HG02884 (cell line): ENCODE measurements around the gene SEC24D.

Experiments
- ATAC-seq: cut with Tn5 transposase; IDR thresholded peaks from one replicate; pipeline ENCODE4 v1.9.1; 2021; ENCODE audit warnings: mild to moderate bottlenecking, moderate library complexity; ENCODE audit not compliant: unreplicated experiment

The SEC24D gene

DNA sequence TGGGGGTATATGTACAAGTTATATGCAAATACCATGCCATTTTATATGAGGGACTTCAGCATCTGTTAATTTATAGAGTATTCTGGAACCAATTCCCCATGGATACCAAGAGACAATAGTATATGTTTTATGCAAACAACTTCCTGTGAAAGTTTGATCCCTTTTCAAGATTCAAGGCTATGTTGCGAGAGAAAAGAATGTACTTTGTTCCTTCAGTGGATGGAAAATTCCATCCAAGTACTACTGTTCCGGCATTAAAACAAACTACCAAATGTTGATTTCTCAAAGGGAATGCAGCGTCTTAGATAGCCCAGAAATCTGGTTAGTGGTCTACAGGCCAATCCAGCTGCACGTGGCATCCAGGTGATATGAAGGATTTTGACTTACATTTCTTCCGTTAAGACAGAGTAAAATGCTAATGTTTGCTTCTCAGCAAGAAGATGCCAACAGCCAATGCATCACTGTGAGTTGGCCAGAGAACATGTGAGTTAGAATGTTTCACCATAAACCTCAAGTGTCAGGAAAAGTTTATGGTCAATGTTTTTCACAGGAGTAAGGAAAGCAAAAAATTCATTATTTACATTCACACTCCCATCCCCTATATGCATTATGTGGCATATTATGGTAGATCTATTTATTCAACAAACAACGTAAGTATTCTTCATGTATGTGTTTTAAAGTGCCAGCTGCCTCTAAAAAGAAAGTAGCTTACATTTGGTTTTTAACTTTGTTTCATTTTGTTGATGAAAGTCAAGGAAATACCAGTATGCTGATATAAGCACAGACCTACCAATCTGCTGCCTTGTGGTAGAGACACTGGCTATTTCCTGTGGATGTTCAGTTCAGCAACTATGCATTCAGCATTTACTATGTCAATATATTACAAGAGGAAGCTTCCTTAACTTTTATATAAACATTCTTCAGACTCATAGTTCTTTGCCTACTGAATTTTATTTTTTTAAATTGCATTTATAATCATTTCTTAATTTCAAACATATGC, 106.3 kb downstream of the SEC24D start:
- no peak for ATAC-seq

DNA sequence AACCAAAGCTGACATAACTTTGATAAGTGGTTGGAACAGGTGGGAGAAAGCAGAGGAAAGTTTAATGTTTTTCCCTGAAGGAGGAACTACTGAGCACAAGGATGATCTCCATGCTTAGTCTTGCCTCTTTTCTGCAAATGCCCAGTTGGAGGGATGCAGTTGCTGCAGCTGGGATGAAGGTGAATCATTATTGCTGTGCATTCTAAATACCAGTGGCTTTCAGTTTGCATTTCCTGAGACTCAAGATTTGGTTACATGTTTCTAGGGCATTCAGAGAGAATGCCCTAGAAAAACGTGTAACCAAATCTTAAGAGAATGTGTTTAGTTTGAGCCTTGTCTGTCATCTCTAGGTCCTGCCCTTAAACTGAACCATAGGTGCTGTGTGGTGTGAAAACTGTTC, 108.6 kb downstream of the SEC24D start:
- no peak for ATAC-seq

DNA sequence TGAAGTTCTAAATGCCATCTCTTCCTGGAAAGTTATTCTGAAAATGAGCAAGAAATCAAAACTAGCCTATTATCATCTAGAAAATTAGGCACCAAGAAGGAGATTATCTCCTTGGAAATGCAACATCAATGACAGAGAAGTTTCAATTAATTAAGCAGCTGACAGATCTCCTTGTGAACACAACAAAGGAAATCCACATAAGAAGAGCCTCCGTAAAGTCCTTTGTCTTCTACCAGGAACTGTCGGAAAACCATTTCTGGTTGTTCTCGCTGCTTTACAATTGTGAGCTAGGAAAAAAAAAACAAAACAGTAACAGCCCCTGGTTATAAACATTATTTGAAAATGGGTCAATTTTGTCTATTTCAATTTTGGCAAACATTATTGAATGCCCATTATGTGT, 112.6 kb downstream of the SEC24D start:
- ATAC-seq = no peak

DNA sequence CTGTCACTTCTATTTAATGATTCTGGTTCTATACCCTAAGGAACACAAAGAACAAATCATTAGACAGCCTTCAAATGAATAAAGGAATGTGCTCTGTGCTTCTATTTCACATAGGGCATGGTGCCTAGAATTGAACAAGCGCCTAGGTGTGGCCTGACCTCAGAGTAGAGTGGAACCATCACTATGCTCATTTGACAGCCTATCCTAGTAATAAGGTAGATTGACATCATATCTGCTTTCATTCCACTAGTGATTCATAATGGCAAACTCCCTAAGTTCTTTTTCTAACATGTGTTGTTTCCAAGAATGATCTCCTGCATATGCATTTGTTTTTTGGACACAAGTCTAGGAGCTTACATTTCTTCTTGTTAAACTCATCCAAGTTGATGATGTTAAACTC, 114.2 kb downstream of the SEC24D start:
- ATAC-seq = no peak

DNA sequence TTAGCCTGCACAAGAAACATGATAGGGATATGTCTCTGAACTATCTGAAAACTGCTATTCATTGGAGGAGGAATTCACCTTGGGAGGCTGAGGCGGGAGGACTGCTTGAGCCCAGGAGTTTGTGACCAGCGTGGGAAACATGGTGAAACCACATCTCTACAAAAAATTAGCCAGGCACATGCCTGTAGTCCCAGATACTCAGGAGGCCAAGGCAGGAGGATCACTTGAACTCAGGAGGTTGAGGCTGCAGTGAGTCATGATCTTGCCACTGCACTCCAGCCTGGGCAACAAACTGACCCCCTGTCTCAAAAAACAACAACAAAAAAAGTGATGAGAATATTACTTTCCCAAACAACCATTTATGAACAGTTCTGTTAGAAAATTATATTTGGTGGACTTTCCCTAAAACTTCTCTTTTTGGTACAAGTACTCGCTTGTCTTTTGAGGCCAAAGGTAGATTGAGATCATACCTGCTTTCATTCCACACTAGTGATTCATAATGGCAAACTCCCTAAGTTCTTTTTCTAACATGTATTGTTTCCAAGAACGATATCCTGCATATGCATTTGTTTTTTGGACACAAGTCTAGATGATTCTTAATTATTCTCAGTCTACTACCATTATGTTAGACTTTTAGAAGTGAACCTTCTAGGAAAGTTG, 117.3 kb downstream of the SEC24D start:
- ATAC-seq = no peak

DNA sequence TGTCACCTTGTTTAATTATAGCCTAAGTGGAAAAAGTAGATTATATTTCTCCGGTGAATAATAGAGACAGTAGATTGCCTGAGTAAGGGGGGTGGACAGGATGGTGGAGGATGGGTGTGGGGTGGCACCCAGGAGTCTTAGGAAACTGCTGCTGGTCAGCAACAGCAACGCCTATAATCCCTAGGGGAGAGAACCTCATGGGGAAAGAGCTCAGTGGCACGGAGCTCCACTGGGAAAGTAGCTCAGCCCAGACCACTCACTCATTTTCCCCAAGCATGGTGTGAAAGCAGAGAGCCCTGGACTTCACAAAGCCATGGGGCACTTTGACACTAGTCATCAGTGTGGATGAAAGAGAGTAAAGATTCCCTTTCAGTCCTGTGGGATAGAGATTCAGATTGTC, 119.6 kb downstream of the SEC24D start:
- no peak for ATAC-seq

DNA sequence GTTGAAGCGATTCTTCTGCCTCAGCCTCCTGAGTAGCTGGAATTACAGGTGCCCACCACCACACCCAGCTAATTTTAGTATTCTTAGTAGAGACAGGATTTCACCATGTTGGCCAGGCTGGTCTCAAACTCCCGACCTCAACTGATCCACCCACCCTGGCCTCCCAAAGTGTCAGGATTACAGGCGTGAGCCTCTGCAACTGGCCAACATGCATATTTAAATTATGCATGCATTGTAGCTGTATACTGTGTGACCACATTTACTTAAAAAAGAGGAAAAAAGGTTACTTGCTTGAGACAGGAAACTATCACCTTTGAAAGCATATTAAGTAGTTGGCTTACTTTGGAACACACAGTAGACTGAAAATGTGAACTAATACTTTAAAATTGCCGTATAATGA, 121.2 kb downstream of the SEC24D start:
- no peak for ATAC-seq

DNA sequence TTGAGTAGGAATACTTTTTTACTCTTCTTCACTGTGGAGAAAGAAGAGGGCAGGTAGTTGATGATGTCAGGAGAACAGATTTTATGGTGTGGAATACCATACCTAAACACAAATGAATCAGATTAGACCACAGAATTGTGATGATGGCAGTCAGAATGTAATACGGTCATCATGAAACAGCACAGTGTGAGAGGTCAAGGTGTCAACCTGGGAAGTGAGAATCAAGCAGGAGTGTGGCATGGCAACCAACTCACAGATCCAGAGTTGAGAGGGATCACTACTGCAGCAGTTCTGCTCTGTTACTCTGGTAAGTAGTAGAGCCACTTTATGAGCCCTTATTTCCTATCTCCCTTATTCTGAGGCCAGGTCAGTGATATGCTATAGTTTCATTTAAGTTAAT, 123.1 kb downstream of the SEC24D start:
- ATAC-seq = no peak

DNA sequence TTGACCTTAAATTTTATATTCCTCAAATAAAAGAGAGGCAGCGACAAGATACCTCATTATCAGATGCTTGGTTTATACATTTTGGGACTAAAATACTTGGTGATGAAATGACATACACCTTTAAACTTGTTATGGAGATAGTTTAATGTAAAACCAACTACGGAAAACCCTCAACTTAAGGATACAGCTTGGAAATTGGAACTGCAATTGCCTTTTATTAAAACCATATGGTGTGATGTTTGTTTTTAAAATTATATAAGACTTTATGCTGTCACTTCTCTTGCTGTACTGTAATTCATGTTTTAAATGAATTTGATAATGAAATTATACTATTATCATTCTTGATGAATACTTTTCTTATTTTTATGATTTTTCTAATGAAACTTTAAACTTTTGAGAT, 124.9 kb downstream of the SEC24D start:
- no peak for ATAC-seq

DNA sequence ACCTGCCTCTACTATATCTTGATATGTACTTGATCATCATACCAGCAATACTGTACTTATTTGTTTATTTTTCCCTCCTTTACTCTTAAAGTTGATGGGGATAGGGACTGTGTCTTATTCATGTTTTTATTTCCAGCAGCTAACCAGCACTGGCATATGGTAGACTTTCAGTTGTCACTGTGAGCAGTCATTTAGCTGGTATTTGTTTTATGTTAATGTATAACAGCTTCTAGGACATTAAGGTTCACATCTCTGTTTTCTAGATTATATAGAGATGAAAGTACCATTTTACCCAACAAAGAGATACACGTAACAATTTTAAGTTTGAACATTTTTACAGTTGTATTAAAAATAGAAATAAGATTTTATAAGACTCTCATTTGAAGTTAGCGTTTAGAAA, 132.8 kb downstream of the SEC24D start:
- ATAC-seq = no peak

DNA sequence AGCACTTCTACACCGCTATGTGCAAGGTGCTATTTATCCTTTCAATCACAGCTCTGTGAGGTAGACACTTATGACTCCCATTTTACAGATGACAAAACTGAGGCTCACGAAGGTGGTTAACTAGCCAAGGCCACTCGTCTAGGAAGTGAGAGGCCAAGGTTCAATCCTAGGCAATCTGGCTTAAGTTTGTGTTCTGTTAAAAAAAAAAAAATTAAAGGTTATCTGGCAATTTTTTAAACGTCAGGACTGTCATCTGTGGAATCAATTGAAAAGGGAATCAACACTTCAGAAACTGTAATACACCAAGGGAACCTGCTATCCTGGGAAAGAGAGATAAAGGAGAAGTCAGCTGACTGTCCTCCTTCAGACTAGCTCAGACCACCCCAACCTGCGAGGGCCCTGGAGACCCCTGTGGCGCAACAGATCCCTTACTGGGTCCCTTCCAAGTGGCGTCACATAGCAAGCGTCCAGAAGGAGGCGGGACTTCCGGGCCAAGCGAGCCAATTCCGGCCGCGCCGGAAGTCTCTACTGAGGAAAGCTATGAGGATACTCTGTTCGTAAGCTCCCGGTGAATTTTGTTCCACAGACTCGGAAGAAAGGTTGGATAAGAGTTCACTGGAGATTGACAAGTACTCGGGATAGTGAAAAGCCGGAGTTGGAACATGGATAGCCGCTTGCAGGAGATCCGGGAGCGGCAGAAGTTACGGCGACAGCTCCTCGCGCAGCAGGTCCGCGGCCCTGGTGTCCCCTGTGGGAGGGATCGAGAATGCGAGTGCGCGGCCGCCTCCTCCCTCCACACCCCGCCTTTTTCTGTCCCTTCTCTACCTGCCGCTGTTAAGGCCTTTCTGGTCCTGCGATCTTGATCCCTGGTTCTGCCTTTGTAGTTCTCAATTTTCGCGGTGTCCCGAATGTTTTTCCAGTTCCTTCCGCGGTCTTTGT, 150.8 kb downstream of the SEC24D start, which contains the start of gene METTL14:
TSS of gene METTL14 (plus strand) at position 520 of the 939 bp plus-strand sequence. CDS start at position 663, 143 bp downstream.
- peak; percentile 98 for ATAC-seq

DNA sequence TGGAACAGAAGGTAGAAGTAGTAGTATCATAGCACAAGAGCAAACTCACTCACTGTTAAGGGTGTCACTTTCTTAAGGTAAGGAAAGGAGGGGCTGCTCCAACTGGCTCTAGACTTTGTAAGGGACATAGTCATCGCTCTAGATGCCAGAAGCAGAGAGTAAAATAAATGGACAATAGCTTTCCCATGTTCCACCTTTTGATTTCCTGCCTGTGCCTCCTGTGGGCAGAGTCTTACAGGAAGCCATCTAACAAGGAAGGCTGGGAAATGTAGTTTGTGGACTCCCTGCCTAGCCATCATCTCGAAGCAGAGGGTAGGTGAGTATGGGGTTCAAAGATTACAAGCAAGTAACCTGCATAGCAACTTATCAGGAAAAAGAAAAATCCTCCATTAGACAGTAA, 152.4 kb downstream of the SEC24D start:
- no peak for ATAC-seq

DNA sequence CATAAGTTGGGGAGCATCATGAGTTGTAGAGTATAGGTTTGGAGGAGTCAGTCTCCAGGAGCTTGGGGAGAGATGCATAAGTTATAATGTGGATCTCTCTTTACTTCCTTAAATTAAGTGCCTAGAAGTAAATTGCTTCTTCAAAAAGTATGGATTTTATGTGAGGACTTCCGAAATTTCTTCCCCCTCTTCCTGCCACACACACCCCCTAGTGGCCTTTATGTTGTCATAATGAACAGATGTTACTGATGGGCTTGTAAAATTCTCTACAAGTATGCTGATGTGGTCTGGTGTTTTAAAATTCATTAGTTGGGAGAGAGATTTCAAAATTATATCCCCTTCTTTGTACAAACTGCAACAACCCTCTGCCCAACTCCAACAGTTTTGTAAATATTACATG, 153.0 kb downstream of the SEC24D start:
- ATAC-seq = no peak

DNA sequence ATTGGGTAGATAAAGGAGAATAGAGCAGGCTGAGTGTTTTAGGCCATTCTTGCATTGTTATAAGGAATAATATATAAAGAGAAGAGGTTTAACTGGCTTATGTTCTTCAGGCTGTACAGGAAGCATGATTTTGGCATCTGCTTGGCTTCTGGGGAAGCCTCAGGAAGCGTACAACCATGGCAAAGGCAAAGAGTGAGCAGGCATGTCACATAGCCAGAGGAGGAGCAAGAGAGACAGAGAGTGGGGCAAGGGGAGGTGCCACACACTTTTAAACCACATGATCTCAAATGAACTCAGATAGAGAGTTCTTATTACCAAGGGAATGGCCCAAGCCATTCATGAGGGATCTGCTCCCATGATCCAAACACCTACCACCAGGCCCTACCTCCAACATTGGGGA, 155.1 kb downstream of the SEC24D start:
- no peak for ATAC-seq

DNA sequence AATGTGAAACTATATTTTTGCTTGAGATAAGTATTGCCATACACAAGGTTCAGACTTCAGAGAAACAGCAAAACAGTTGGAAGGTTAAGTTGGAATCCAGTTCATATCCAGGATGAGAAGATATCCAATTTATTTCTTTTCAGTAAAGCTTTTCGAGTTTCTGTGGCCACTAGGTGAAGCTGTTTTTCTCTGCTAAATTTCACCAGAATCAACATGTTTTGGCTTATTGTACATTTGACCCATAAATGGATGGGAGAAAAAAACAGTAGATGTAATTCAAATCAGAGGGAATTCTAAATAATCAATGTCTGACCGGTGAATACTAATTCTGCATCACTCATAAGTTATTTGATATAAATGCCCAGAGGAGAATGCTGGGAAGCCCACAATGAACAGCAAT, 159.8 kb downstream of the SEC24D start:
- ATAC-seq = no peak
